ENCODE data around the gene EBI3. TPM values are rescaled to one million over a fixed set of nuclear protein-coding genes. Genes with fewer than 3 reads are reported as not detected.

EBI3 gene
- total and polyA plus RNA-seq, 2 of the 8 experiments (the other 6 are each of a cell fraction or from before 2014, with no cell fraction given): 0.99 to 8.4 TPM

- TF ChIP-seq RNF2 (IDR thresholded peaks at IDR 0.05; ENCODE audit: borderline replicate concordance, low read depth, low read length, missing control alignments, poor library complexity, severe bottlenecking): no peak
- no peak for TF ChIP-seq TCF12 (IDR thresholded peaks at IDR 0.05; ENCODE audit: low read depth, low read length)
- no peak for TF ChIP-seq KDM4A (IDR thresholded peaks at IDR 0.05; ENCODE audit: low read depth, low read length, severe bottlenecking)
- no peak for TF ChIP-seq CEBPB (IDR thresholded peaks at IDR 0.05; ENCODE audit: low read depth, low read length)
- no peak for TF ChIP-seq POU5F1 (IDR thresholded peaks at IDR 0.05; ENCODE audit: low read depth, low read length)
- peak; percentile 35; the same call in 1 of the 2 replicates for TF ChIP-seq SP2 (IDR thresholded peaks at IDR 0.05; ENCODE audit: low read length)
- TF ChIP-seq CHD2 (IDR thresholded peaks at IDR 0.05; ENCODE audit: low read length): peak; percentile 71
- no peak for TF ChIP-seq SIX5 (IDR thresholded peaks at IDR 0.05; ENCODE audit: low read depth, low read length)
- TF ChIP-seq CBX5 (IDR thresholded peaks at IDR 0.05; ENCODE audit: low read depth, low read length): no peak
- TF ChIP-seq CTBP2 (IDR thresholded peaks at IDR 0.05; ENCODE audit: borderline replicate concordance, insufficient read depth, insufficient read length, low read length): no peak
- TF ChIP-seq RFX5 (IDR thresholded peaks at IDR 0.05; ENCODE audit: borderline replicate concordance, low read depth, low read length): no peak
- TF ChIP-seq SP4 (IDR thresholded peaks at IDR 0.05; ENCODE audit: low read length): peak; percentile 86; the same call in 1 of the 2 replicates
Observed at GRCh38 chr19:4284176-4284958, 55.0 kb downstream of the EBI3 start (continued).

All from H1 (cell line).